ENCODE results near the gene GH1. TPM values are rescaled to one million over a fixed set of nuclear protein-coding genes. Genes with fewer than 3 reads are reported as not detected.

GH1 gene
- polyA plus RNA-seq, 2 of the 4 experiments (the other 2 are of a cell fraction): not detected

DNA sequence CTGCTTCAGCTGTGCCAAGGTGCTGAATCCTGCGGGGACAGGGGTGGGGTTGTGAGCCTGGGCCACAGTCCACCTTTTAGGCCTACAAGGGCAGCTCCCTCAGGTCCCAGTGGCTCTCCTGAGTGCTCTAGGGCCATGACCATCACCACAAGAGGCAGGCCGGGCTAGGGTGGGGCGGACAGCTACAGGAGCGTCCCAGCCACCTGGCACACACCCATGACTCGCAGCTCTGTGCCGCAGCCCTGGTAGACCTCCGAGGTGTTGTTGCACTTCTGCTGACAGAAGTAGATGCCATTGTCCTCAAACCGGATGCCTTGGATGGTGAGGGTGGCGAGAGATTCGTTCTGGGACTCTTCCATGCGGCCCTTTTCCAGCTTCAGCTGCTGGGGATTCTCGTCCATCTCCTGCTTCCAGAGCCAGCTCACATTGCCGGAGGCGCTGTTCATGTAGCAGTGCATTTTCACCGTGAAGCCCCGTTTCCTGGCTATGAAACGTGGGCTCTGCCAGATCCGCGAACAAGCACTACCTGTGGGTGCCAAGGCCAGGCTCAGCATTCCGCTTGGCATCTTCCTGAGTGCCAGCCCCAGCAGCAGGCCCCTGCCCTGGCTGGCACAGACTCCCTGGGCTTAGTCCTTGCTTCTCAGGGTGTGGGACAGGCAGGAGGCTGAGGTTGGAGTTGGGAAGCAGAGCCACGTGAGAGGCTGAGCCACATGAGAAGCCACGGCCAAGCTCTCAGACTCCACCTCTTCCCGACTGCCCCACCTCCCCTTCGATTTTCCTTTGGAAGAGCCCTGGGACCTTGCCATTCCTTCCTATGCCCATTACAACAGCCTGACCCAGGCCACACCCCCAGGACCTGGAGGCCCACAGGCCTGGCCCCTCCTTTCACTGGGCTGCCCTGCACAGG lies 11.5 kb upstream of the GH1 start (continued):
- TF ChIP-seq FOSL2 (IDR thresholded peaks at IDR 0.05): no peak
- TF ChIP-seq FOSL2 (CRISPR knock-in tag; IDR thresholded peaks at IDR 0.05): no peak

DNA sequence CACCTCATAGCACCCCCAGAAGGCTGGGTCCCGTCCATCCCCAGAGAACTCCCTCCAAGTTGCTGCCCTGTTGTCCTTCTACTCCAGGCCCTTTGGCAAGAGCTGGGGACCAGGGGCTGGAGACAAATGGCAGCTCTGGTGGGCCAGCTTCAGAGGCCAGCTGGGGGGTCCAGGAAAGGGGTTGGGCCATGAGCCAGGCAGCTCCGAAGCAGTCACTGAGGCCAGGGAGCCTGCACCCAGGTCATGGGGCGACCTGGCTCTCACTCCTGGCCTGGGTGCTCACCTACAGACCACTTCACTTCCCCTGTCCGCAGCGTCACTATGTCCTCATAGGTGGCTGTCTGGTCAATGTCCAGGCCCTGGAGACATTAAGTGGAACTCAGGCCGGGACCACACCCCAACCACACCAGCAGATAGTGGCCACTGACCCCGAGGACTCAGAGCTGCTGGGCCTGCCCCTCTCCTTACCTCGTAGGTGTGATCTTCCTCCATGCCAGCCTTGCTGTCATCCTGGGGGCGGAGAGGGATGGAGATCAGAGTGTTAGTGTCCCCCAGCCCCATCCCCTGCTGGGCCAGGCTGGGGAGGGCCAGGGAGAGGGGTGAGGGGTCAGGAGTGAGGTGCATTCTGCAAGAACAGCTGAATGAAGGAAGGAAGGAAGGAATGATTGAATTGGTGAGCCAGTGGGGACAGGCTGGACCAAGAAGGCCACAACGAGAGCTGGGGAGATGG lies 10.5 kb upstream of the GH1 start:
- DNase-seq (ENCODE audit: low read depth in 1 of 2, low spot score in 1 of 2) (no peak), FAIRE-seq (no peak), ATAC-seq (no peak)
- Histone ChIP-seq H3K4me1 (no peaks in the 10 kb centered on the region), H3K27ac (no peak overlapping the region), H3K4me2 (no peak overlapping the region), H3K9me3 (no peaks in the 10 kb centered on the region), H3K4me3 (no peak overlapping the region)
- CTCF ChIA-PET: interaction anchor here (1.0 to 9.0 kb wide), 12 partner anchors 8 to 204 kb away, joined by 3 to 132 read pairs (median 10); partner anchors contain the start of genes CSHL1 and GH1
- POLR2A ChIA-PET: no interaction called here
- no peak for TF ChIP-seq HOXA7 (CRISPR knock-in tag; IDR thresholded peaks at IDR 0.05)
- TF ChIP-seq MYC (IDR thresholded peaks at IDR 0.05; ENCODE audit: borderline replicate concordance, low read length): no peak
- no peak for TF ChIP-seq PHF8 (IDR thresholded peaks at IDR 0.05; ENCODE audit: borderline replicate concordance, low read depth)
- TF ChIP-seq CBX8 (IDR thresholded peaks at IDR 0.05): no peak
- TF ChIP-seq RCOR1 (IDR thresholded peaks at IDR 0.05; ENCODE audit: low read depth, low read length): no peak
- TF ChIP-seq NFE2L2 (conservative IDR thresholded peaks at IDR 0.05; ENCODE audit: low read length): no peak
- no peak for TF ChIP-seq BHLHE40 (IDR thresholded peaks at IDR 0.05; ENCODE audit: low read depth, low read length)
- TF ChIP-seq CEBPB (IDR thresholded peaks at IDR 0.05): no peak
- no peak for TF ChIP-seq MAZ (IDR thresholded peaks at IDR 0.05; ENCODE audit: borderline replicate concordance, low read depth, low read length)
- TF ChIP-seq ZSCAN20 (CRISPR knock-in tag; IDR thresholded peaks at IDR 0.05): no peak
- TF ChIP-seq SREBF2 (IDR thresholded peaks at IDR 0.05): no peak
- TF ChIP-seq NR3C1 (IDR thresholded peaks at IDR 0.05): no peak
- no peak for TF ChIP-seq FOXS1 (CRISPR knock-in tag; IDR thresholded peaks at IDR 0.05)
- TF ChIP-seq ZNF302 (CRISPR knock-in tag; IDR thresholded peaks at IDR 0.05): no peak
- no peak for TF ChIP-seq ZFP36 (IDR thresholded peaks at IDR 0.05; ENCODE audit: borderline replicate concordance, partially characterized antibody)
- WGBS (ENCODE audit: missing lambda C conversion rate): 71% methylated on average over 9 of the region's 10 CpGs

DNA sequence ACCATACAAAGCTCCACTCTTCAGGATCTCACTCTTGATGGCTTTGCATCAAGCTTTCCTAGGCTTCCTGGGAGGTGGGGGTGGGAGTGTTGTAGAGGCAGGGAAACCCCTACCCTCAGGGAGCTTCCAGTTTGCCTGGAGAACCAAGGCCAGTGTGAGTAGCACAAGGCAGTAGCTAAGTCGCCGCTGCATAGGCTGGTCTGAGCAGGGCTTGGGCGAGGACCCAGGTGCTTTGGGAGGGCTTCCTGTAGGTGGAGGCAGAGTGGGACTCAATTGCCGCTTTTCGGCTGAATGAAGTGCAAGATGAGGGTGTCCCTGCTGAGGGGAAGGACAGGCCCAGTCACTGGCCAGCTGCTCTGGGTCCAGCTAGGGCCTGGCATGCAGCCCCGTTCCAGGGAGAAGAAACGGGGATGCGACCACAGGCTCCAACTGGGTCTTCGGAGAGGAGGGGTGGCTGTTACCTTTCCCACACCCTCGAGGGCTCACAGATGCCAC lies 9.6 kb upstream of the GH1 start:
- POLR2A ChIA-PET: no interaction called here
- H3K27ac ChIP-seq: no peak overlapping the region

More for the DNA sequence above, 9.6 kb upstream of the GH1 start:
- ATAC-seq (no peak), FAIRE-seq (no peak), DNase-seq (ENCODE audit: low read depth in 1 of 2, low spot score in 1 of 2) (no peak)
- Histone ChIP-seq H3K4me3 (no peak overlapping the region), H3K9me3 (no peaks in the 10 kb centered on the region), H3K4me2 (no peak overlapping the region), H3K4me1 (no peaks in the 10 kb centered on the region)
- CTCF ChIA-PET: interaction anchor here (0.5 to 9.0 kb wide), 13 partner anchors 9 to 1273 kb away, joined by 3 to 132 read pairs (median 7); partner anchors contain the start of genes CSHL1 and GH1
- TF ChIP-seq BHLHE40 (IDR thresholded peaks at IDR 0.05; ENCODE audit: low read depth, low read length) (no peak), RNF2 (IDR thresholded peaks at IDR 0.05; ENCODE audit: borderline replicate concordance, low read depth) (no peak), ZSCAN20 (CRISPR knock-in tag; IDR thresholded peaks at IDR 0.05) (no peak), ZC3H11A (IDR thresholded peaks at IDR 0.05) (no peak), NPAS2 (CRISPR knock-in tag; IDR thresholded peaks at IDR 0.05; ENCODE audit: borderline replicate concordance) (no peak), FOSL2 (IDR thresholded peaks at IDR 0.05) (no peak), FOSL2 (CRISPR knock-in tag; IDR thresholded peaks at IDR 0.05) (no peak), PHF8 (IDR thresholded peaks at IDR 0.05; ENCODE audit: borderline replicate concordance, low read depth) (no peak), FOSB (CRISPR knock-in tag; IDR thresholded peaks at IDR 0.05) (no peak), JUNB (IDR thresholded peaks at IDR 0.05) (no peak), ZFP36 (IDR thresholded peaks at IDR 0.05; ENCODE audit: borderline replicate concordance, partially characterized antibody) (no peak), EP300 (IDR thresholded peaks at IDR 0.05) (no peak), NFE2L2 (conservative IDR thresholded peaks at IDR 0.05; ENCODE audit: low read length) (no peak), CEBPB (IDR thresholded peaks at IDR 0.05) (no peak), HEYL (CRISPR knock-in tag; IDR thresholded peaks at IDR 0.05) (no peak), NR3C1 (IDR thresholded peaks at IDR 0.05) (no peak)
- TF ChIP-seq, protein P1, sequence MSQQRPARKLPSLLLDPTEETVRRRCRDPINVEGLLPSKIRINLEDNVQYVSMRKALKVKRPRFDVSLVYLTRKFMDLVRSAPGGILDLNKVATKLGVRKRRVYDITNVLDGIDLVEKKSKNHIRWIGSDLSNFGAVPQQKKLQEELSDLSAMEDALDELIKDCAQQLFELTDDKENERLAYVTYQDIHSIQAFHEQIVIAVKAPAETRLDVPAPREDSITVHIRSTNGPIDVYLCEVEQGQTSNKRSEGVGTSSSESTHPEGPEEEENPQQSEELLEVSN (IDR thresholded peaks at IDR 0.05; ENCODE audit: borderline replicate concordance, low read depth): no peak
- TF ChIP-seq, protein P2, sequence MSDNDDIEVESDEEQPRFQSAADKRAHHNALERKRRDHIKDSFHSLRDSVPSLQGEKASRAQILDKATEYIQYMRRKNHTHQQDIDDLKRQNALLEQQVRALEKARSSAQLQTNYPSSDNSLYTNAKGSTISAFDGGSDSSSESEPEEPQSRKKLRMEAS (IDR thresholded peaks at IDR 0.05): no peak
- 76% methylated on average over 10 of the region's 10 CpGs for WGBS (ENCODE audit: missing lambda C conversion rate)

All from A549 (cell line).